HG02852 (cell line): ENCODE data around the gene CFAP251.
"Not testable (repeated sequence)": the region's sequence is repeated elsewhere in the genome, so short reads cannot be mapped to it uniquely, and the experiment has no call there.

Source experiments
- ATAC-seq: cut with Tn5 transposase; IDR thresholded peaks from one replicate; pipeline ENCODE4 v1.9.1; 2021; ENCODE audit warnings: mild to moderate bottlenecking, moderate library complexity; ENCODE audit not compliant: unreplicated experiment

Gene CFAP251

DNA sequence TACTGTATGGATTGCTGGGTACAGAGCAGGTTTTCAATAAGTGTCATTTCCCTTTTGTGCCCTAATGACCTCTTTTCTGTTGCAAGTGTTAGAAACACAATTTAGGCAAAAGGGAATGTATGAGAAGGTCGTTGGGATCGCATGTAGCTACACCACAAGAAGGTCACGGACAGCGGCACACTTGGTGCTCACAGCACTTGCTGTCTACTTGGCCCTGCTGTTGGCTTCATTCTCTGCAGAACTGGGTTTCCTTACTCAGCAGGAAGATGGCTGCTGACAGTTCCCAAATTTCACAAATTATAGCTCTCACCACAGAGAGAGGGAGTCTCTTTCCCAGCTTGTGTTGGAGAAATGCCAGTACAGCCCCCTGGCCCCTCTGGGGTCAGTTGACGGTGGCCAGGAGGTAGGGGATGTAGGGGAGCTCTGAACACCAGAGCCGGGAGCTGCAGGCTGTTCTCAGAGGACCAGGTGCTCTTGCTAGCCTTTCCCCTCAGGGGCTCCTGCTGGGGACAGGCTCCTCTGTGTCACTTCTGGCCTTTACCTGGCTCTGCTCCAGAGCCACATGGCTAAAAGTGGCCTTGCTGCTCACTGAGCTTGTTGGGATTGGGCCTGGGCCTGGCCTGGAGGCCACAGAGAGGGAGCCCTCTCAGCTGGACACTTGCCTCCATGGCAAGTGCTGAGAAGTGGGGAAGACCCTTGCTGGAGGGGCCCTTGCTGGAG, 52.3 kb downstream of the CFAP251 start:
- ATAC-seq, result no peak

DNA sequence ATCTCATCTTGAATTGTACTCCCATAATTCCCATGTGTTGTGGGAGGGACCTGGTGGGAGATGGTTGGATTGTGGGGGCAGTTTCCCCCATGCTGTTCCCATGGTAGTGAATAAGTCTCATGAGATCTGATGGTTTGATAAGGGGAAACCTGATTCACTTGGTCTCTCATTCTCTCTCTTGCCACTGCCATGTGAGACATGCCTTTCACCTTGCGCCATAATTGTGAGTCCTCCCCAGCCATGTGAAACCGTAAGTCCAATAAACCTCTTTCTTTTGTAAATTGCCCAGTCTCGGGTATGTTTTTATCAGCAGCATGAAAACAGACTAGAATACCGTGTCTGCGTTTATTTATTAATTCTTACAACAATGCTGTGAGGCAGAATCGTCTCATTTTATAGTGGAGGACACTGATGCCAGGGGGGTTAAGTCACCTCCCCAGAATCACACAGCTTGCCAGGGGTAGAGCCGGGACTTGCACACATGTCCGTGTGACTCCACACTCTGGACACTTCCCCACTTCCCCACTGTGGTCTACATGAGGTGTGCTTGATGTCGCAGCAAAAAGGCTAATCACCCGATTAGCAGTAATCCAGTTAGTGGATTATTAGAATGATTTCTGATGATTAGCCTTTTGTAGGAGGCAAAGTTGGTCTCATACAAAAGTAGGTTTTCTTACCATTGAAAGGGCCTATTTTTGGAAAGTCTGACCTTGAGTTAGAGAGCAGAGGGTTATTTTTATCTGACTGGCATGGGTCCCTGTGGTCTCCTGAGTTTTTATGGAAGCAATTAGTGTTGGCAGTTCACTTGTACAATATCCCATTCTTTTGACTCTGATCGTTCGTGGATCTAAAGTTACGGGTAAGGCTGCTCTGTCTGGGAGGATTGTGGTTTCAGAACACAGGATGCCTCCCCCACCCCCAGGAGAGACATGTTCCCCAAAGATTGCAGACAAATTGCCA, 55.9 kb downstream of the CFAP251 start:
- no peak for ATAC-seq

DNA sequence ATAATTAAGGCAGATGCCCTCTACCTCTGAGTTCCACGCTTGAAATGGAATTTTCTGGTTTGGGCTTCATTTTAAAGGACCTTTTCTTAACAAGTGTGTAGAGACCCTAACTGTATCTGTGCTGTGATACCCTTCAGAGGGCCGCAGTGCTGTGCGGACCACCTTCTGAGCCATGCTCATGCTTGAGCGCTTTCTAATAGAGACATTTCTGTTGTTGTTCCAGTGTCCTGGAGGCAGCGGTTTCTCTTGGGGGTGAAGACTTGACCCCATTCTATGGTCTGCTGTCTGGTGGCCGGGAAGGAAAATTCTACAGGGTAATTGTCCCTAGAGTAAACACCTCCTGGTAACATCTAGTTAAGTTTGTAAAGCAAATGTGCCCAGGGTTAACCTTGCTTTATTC, 56.6 kb downstream of the CFAP251 start:
- ATAC-seq, result no peak

DNA sequence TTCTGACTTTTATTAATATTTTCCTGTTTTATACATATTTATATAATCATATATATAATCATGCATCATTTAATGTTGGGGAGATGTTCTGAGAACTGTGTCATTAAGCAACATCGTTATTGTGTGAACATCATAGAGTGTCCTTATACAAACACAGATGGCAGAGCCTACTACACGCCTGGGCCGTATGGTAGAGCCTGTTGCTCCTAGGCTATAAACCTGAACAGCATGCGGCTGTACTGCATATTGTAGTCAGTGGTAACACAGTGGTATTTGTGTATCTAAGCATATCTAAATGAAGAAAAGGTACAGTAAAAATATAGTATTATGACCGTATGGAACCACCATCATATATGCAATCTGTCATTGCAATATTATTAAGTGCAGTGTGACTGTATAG, 58.6 kb downstream of the CFAP251 start:
- no peak for ATAC-seq

DNA sequence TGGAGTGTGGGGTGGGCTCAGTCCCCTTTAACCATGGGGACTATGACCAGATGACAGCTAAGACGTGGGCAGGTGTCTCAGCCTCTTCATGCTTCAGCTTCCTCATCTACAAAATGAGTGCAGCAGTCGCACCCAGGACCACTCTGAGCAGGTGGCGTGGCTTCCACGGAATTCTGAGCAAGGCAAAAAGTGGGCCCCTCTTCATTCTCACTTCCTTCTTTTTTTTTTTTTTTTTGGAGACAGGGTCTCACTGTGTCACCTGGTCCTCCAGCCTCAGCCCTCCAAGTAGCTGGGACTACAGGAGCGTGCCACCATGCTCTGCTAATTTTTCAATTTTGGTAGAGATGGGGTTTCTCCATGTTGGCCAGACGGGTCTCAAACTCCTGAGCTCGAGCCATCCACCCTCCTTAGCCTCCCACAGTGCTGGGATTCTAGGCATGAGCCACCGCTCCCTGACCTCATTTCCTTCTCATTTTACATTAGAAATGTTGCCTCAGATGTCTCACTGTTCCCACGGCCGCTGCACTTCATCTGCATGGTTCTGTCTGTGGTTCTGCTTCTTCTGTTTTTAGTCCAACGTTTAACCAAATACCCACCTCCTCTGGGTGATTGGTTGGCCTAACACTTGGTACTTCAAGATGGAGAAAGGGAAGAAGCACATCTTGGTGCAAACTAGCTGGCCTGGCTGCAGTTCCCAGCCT, 61.9 kb downstream of the CFAP251 start:
- peak; percentile 51 for ATAC-seq

DNA sequence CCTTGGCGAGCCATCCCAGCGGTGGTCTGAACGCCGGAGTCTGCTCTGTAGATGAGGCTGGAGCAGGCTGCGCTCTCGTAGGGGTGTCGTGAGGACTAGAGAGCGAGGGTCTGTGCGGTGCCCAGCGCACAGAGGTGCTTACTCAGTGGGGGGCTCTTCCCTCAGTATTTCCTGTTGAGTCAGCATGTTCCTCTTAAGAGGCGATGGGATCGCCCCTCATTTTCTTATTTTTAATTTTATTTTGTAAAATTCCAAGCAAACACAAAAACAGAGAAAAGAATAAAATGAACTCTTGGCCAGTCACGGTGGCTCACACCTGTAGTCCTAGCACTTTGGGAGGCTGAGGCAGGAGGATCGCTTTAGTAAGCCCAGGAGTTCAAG, 62.5 kb downstream of the CFAP251 start:
- no peak for ATAC-seq

DNA sequence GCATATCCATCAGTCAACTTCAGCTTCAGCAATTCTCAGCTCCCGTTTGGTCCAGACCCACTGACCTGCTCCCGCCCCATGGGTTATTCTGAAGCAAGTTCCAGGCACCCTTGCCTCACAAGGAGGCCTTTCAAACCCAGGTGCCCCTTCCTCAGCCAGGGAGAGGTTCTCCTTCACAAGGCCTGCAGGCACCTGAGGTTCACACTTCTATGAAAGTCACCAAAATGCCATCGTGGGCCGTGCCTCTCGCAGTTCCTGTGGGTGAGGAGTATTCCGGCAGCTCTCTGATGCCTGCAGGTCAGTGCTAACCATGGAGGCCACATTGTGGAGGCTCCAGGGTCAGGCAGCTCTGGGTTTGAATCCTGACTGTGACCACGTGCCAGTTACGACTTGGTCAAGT, 63.1 kb downstream of the CFAP251 start:
- ATAC-seq, result no peak

DNA sequence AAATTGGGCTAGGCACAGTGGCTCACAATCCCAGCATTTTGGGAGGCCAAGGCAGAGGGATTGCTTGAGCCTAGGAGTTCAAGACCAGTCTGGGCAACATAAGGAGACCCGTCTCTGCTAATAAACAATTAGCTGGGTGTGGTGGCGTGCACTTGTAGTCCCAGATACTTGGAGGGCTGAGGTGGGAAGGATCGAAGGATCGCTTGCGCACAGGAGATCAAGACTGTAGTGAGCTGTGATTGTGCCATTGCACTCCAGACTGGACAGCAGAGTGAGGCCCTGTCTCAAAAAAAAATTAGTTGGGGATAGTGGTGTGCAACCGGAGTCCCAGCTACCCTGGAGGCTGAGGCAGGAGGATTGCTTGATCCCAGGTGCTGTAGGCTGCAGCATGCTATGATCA, 64.6 kb downstream of the CFAP251 start:
- ATAC-seq, result no peak

DNA sequence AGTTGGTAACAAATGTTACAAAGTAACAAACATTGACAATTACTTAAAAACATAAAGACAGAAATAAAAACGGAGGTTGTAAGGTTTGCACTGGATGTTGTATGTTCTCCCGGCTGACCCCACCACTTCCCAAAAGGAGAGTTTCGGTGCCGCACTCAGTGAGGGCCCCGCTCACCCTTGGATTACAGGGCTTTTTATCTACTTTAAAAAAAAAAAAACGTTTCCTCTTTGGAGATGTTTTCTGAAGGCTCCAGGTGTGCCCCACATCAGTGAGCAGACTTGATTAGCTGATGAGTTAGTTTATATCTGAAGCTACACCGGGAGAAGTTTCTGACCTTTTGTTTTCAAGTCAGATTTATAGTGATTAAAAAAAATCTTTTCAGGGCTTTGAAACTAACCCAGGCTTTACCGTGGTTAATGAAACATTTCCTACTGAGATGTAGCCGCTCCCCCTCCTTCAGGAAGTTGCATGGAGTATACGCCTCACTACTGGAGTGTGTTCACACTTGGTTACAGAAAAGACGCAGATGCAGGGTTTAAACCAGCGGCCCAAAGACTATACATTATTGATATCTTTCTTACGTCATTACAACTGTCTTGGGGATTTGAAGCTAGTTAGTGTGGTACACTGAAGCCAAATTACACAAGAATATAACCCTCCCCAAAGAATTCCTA, 65.3 kb downstream of the CFAP251 start:
- ATAC-seq, result no peak

DNA sequence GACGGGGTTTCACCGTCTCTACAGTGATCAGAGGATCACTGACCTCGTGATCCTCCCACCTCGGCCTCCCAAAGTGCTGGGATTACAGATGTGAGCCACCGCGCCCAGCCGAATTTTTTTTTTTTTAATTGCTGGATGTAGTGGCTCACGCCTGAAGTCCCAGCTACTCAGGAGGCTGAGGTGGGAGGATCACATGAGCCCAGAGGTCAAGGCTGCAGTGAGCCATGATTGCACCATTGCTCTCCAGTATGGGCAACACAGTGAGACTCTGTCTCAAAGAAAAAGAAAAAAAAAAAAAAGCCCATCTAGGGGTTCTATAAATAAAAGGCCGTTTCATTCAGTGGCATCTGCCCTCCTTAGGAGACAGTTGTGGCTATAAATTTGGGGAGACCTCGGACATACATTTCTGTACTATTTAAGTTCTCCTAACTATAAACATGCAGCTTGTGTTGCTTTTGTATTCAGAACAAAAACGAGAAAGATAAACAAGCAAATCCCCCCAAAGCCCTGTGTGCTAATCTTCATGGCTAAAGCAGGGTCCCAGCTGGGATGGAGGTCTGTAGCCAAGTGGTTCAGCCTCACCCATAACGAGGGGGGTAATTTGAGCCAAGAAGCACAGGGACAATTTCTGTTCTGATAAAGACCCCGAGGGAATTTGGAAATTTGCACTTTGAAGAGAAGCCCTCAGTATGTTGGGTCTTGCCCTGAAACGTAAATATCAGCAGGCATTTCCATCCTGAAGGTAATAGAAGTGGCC, 68.3 kb downstream of the CFAP251 start:
- no peak for ATAC-seq

DNA sequence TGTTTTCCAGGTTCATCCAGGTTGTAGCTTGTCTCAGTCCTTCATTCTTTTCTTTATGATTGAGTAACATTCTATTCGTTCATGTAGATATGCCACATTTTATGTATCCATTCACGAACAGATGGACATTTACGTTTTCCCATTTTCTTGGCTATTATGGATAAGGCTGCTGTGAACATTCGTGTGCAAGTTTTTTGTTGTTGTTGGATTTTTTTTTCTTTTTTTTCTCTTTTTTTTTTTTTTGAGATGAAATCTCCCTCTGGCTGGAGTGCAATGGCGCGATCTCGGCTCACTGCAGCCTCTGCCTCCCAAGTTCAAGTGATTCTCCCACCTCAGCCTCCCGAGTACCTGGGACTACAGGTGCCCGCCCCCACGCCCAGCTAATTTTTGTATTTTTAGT, 70.1 kb downstream of the CFAP251 start:
- not testable (repeated sequence) for ATAC-seq

DNA sequence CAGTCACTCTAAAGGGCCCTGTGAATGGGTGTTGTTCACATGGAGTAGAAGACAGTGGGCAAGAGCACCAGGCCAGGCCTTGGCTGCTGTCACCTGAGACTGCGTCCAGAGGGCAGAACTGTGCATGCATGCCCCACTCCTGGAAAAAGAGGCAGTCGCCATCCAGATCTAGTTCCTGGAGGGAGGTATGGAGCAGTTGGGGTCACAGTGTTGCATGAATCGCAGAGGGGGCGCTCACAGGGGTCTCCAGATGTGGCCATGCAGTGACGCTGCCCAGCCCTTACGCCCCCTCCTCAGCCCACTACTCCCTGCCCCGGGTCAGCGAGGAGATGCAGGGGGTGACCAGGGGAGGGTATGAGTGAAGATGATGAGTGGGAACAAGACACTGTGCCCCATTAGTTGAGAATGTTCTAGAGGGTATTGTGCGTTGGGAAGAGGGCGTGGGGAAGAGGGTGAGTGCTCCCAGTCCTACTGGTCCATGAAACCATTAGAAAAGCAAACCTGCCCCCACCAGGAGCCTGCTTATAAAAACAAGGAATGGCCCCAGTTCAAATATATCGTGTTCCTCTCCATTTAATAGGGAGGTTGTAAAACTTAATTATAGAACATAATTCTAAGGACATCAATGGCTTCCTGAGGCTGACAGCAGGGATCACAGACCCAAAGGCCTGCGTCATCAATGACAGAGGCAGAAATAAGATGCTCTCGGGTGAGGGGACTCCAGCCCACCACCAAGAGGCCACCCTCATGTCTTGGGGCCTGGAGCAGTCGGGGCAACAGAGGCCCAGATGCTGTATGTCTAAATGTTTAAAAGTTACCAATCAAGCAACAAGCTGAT, 71.1 kb downstream of the CFAP251 start:
- no peak for ATAC-seq

DNA sequence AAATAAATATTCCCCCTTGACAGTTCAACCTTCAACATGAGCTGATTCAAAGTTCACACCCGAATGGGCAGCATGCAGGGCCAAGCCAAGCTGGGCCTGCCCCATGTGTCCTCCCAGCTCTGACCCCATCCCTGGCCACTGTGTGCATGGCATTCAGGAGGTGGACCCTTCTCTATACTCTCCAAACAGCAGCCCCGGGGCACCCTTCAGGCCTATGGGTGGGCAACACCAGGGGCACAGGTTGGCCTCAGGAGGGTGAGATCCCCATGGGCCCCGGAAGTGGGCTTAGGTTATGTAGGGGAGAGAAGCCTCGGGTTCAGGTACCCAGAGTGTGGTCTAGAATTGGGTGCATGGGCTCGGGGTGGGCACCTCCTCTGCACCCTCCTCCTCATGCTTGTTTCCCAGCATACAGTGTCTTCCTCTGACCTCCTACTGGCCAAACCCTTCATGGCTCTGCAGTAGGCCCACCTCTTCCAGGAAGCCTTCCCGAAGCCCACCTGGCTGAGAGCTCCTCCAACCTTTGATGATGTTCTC, 71.8 kb downstream of the CFAP251 start:
- no peak for ATAC-seq

DNA sequence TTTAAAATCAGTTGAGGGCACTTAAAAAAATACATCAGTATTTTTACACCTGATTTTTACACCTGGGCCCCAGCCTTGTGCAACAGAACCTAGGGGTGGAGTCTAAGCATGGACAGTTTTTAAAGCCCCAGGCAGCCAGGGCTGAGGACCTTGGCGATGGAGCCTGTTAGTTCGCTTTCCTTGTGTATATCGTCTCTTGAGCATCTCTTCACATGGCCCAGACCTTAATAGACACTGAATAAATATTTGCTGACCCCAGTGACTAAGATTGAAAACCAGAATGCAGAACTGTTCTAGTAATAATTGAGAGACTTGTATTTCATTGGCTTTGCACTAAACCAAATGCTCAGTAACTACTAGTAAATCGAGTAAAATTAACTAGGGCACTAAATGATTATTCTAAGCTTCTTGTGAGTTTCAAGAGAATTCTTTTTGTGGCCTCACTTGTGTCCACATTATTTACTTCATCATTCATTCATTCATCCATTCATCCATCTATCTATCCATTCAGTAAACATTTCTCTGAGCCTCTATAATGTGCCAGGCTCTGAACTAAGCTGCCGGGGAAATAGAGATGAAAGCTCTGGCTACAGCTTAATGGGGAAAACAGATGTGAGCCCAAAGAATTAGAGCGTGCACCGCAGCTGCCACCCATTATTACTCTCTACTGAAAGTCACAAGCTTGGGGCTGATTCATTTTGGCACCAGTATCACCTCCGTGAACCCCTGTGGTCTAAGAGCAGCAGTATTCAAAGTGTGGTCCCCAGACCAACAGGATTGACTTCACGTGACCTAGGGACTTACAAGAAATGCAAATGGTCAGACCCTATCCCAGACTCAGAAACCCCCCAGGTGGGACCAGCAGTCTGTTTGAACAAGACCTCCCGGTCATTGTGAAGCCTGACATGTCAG, 72.6 kb downstream of the CFAP251 start:
- peak; percentile 71 for ATAC-seq

DNA sequence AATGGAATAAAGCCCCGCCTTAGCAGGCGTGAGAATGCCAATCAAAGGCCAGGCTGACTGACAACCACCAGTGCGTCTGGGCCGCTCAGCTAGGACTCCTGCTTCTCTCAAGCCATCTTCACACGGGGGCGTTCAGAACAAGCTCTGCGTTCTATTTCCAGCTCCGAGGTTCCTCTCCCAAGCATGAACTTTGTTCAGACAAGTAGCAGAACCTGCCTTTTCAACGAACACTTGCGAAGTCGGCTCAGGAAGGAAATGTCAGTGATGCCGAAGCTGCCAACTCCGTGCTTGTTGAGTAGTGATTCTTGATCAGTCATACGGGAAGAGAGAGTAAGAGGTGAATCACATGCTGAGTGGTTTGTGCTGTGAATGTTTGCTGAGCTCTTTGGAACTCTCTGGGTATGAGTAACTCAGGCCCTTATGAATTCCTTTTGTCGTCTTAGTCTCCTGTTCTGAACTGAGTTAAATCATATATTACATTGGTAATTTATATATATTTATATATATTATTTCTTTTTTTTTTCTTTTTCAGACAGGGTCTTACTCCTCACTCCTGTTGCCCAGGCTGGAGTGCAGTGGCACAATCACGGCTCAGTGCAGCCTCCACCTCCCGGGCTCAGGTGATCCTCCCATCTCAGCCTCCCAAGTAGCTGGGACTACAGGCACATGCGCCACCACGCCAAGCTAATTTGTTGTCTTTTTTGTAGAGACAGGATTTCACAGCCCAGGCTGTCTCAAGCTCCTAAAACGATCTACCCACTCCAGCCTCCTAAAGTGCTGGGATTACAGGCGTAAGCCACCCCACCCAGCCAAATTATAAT, 73.9 kb downstream of the CFAP251 start:
- peak; percentile 80 for ATAC-seq

DNA sequence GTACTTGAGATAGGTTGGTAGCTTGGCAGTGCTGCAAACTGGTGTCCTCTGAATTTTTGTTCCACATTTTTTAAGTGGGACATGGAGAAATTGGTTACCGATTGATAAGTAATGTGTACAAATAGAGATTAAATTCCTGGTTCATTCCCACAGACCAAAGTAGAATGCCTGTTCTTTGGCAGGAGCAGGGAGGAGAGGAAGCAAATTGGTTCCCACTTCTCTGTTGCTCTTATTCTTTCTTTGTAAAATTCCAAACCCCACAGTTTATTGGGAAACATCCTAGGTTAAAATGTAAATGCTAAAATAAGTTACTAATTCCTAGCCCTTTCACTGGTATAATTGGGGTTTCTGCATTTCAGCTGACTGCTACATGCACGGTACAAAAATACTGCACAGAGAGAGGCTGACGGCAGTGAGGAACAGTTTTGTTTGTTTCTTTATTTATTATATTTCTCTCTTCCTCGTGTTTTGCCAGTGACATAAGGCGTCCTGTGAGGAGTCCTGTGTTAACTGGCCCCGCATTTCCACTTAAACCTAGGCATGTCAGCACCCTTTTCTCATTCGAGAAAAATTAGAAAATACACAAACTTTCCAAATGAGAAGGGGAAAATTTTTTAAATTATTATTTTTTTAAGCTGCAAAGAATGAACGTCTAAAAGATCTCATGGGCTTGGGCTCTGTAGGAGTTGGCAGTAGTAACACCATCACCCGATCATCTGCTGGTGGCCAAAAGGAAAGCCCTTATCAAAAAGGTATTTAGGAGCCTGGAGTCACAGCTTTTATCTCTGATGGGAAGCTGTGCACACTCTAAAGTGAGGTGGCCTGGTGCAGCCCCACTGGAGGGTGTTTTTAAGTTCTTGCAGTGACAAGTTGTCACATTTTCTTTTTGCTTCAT, 77.9 kb downstream of the CFAP251 start:
- no peak for ATAC-seq
